HAP-1 (cell line): ENCODE measurements around the gene CLEC4D.
"Not testable (repeated sequence)": the region's sequence is repeated elsewhere in the genome, so short reads cannot be mapped to it uniquely, and the experiment has no call there.

Experiments
- DNase-seq, 2 experiments: peaks; one replicate each; pipeline ENCODE4 v3.0.0-alpha.2; 2016 to 2020; ENCODE audit warnings: low spot score in 2 of 2
- H3K27me3 ChIP-seq: fragments of 250-450 bp; sonication (Bioruptor Pico); 2 replicates; pipeline ENCODE4 v1.5.1; 2020; ENCODE audit warnings: low read depth, mild to moderate bottlenecking, moderate library complexity
- H3K36me3 ChIP-seq: fragments of 250-450 bp; sonication (Bioruptor Pico); replicated peaks from 2 replicates; pipeline ENCODE4 v1.5.1; 2020; ENCODE audit warnings: mild to moderate bottlenecking
- H3K4me1 ChIP-seq: fragments of 250-450 bp; sonication (Bioruptor Pico); 2 replicates; pipeline ENCODE4 v1.5.1; 2020; ENCODE audit warnings: mild to moderate bottlenecking
- H3K4me3 ChIP-seq: fragments of 250-450 bp; sonication (Bioruptor Pico); 2 replicates; pipeline ENCODE4 v1.5.1; 2020; ENCODE audit warnings: mild to moderate bottlenecking, moderate library complexity
- H3K9me3 ChIP-seq: fragments of 250-450 bp; sonication (Bioruptor Pico); 2 replicates; pipeline ENCODE4 v1.5.1; 2020; ENCODE audit warnings: mild to moderate bottlenecking, moderate library complexity
- in situ Hi-C: fragments of 300-500 bp; cut with MboI; formaldehyde crosslinking; loops from 3 replicates; pipeline ENCODE4 v1.14.3; 2020; ENCODE audit warnings: low sequenced_read_pairs, inconsistent platforms, mixed read lengths

CLEC4D gene

DNA sequence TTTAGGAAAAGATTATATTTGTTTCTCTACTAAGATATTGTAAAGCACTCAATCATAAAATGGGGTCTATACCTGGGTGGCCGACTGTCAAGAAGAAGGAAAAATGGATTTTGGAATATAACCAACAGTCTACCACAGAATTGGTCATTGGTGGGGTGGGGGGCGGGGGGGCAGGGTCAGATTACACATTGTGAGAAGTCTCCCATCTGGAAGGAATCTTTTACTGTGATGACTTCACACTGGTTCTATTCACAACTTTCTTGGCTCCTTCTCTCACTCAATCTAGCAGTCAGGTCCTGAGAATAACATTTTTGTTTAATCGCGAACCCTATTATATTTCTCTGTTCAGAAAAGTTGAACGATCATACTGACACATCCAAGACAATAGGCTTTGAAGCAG lies 36.1 kb downstream of the CLEC4D start:
- Histone ChIP-seq H3K9me3 (no peaks in the 10 kb centered on the region), H3K4me1 (no peaks in the 10 kb centered on the region), H3K4me3 (no peak overlapping the region), H3K27me3 (no peaks in the 10 kb centered on the region), H3K36me3 (no peaks in the 10 kb centered on the region)
- in situ Hi-C loops: no loop called here
- DNase-seq: no peak

DNA sequence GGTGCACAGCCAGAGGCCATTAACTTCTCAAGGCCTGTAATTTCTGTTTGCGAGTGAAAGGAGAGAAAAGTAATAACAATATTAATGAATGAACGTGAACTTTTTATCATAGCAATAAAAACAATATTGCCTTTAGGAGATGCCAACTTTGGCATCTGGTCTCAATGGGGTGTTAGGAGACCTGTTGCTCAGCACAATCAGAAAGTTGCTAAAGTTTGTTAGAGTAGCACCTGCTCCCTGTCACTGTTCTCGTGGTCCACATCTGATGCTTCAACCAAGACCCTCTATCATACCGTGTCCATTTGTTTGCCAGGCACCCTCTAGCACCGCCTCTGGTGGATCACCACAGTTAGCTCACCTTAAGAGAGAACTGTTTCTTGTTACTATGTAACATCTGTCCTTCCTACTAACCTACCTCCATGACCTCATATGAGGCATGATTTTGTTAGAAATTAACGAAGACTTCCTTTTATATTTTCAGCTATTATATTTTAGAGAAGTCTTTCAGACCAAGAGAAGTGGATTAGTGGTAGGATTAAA lies 39.9 kb downstream of the CLEC4D start:
- H3K36me3 ChIP-seq: no peaks in the 10 kb centered on the region
- no peaks in the 10 kb centered on the region for H3K27me3 ChIP-seq
- in situ Hi-C loops: no loop called here
- H3K4me3 ChIP-seq: no peak overlapping the region
- H3K4me1 ChIP-seq: no peaks in the 10 kb centered on the region
- H3K9me3 ChIP-seq: no peaks in the 10 kb centered on the region
- no peak for DNase-seq

DNA sequence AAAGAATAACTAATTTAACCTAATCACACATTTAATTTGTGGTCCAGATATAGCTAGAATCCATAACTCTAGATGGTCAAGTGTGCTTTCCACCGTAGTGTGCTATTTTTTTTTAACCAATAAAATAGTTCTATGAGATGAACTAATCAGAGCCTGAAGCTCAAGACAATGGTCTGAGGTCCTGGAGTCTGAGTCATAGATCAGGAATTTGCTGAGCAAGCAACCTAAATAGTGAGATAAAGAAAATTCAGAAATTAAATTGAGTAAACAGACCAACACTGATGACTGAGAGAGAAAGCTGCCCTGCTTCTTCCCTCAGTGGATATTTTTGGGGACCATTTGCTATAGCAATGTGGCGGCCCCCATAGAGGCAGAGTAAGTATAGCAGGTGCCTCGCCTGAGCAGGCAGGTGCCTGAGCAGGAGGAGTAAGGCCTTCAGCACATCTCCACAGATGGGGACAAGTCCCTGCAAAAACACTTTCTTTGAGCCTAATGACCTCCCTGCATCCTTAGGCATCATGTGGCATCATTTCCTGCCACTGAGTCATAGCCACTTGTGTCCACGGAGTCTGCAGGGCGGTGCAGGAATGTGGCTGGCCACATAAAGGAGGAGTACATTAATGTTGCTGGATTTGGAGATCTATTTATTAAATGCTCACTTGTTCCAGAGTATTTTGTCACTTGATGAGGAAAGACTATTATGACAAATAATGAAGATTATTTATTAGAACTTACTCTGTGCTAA lies 41.3 kb downstream of the CLEC4D start:
- no peak overlapping the region for H3K4me3 ChIP-seq
- no peaks in the 10 kb centered on the region for H3K36me3 ChIP-seq
- in situ Hi-C loops: no loop called here
- H3K9me3 ChIP-seq: no peaks in the 10 kb centered on the region
- DNase-seq: no peak
- H3K27me3 ChIP-seq: no peaks in the 10 kb centered on the region
- no peaks in the 10 kb centered on the region for H3K4me1 ChIP-seq

DNA sequence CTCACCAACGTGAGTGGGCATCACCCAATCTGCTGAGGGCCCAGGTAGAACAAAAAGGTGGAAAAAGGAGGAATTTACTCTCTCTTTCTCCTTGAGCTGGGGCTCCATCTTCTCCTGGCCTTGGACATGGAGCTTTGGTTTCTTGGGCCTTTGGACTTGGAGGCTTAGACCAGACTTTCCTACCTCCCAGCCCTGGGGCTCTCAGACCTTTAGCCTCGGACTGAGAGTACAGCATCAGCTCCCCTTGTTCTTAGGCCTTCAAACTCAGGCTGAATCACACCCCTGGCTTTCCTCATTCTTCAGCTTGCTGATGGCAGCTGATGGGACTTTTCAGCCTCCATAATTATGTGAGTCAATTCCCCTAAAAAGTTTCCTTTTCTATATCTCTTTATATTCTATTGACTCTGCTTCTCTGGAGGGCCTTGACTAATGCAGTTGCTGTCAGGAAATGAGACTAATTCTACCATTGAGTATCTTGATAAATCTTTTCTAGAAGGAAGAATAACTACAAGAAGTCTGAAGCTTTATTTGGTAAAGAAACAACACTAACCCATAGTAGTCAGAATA lies 43.3 kb downstream of the CLEC4D start:
- in situ Hi-C loops: no loop called here
- no peak for DNase-seq
- H3K36me3 ChIP-seq: no peaks in the 10 kb centered on the region
- no peaks in the 10 kb centered on the region for H3K4me1 ChIP-seq
- H3K9me3 ChIP-seq: no peaks in the 10 kb centered on the region
- no peaks in the 10 kb centered on the region for H3K27me3 ChIP-seq
- H3K4me3 ChIP-seq: no peak overlapping the region

DNA sequence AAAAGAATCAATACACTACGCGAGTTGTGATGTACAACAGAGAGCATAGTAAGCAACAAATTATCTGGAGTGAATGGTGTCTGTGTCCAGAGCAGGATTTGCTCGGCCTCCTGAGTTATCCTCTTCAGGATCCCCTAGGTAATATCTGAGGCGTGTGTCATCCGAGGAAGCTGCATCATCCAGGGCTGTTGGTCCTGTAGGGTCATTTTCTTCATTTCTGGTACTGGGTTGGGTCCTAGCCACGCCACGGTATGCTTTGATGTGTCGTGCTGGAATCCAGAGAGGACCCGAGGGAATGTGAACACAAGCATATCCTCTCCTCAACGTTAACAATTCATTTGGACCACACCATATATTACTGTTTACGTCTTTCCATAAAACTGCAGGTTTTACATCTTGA lies 46.4 kb downstream of the CLEC4D start:
- in situ Hi-C loops: no loop called here
- no peak for DNase-seq
- Histone ChIP-seq H3K36me3 (no peaks in the 10 kb centered on the region), H3K4me1 (peaks cover 9% of the 10 kb centered on the region), H3K9me3 (no peaks in the 10 kb centered on the region), H3K27me3 (no peaks in the 10 kb centered on the region), H3K4me3 (no peak overlapping the region)

DNA sequence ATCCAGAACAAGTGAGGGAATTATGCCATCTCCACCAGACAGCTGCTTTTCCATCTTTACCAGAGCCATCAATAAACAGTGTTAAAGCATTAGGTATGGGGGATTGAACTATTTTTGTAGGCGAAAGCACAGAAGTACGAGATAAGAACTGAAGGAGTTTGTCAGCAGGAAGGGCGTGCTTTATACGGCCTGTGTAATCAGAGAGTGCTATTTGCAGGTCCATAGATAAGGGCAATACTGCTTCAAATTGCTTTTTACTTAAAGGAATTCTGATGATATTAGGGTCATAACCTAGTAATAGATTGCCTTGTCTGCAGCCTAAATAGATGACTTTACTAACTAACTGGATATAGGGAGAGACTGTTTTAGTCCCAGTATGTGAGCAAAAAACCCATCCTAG lies 47.7 kb downstream of the CLEC4D start:
- Histone ChIP-seq H3K36me3 (no peaks in the 10 kb centered on the region), H3K4me3 (no peak overlapping the region), H3K9me3 (no peaks in the 10 kb centered on the region), H3K4me1 (peaks cover 9% of the 10 kb centered on the region), H3K27me3 (no peaks in the 10 kb centered on the region)
- in situ Hi-C loops: no loop called here
- no peak for DNase-seq

DNA sequence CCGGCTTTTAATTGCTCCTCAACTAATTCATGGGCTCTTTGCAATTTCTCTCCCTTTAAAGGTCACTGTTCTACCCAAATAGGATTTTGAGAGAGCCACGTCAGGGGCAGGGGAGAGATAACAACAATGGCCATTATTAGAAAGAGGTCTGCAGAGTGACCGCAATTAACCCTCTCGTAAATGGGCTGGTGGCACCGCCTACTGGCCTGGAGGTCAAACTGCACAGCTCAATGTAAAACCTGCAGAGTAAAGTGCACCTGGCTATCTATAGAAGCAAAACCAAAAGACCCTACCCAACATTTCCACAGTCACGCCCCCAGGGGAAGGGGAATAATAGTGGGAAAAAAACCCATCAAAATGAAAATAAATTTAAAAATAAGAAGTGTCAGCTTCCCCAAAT lies 49.0 kb downstream of the CLEC4D start:
- DNase-seq: no peak
- peaks cover 9% of the 10 kb centered on the region for H3K4me1 ChIP-seq
- no peaks in the 10 kb centered on the region for H3K9me3 ChIP-seq
- no peaks in the 10 kb centered on the region for H3K27me3 ChIP-seq
- H3K36me3 ChIP-seq: no peaks in the 10 kb centered on the region
- in situ Hi-C loops: no loop called here
- H3K4me3 ChIP-seq: no peak overlapping the region

DNA sequence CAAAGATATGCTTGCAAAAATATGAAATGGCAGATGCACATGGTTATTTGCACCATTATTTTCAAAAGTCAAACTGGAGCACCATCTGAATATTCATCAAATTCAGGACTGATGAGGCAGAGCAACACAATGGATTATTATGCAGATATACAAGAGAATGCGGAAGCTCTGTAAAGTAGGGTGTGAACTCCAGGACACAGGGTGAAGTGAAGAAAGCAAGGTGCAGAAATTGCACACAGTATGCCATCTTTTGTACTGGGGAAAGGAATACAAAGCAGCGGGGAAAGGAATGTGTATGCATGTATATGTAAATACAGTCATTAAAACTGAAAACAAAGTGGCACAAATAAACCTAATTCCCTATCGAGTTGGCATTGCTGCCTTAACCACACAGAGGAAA lies 50.1 kb downstream of the CLEC4D start:
- no peaks in the 10 kb centered on the region for H3K36me3 ChIP-seq
- H3K4me3 ChIP-seq: no peak overlapping the region
- peak; percentile 43 to 63 for DNase-seq

DNA sequence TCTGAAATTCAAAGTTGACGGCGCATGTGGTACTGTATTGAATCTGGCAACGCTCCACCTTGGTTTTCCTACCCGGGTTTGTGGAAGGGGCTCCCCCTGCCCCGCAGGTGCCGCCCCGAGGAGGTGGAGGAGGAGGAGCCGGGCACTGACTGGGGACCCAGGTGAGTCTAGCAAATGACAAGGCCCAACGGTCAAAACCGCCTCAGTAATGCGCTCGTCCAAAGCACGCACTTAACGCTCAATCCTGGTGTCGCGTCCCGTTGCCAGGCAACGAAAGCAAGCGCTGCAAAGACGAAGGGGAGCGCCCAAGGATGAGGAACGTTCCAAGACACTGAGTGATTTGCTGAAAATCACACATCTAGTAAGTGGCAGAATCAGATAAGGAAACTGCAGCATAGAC lies 51.4 kb downstream of the CLEC4D start:
- H3K27me3 ChIP-seq: no peaks in the 10 kb centered on the region
- no peak for DNase-seq
- no peak overlapping the region for H3K4me3 ChIP-seq
- in situ Hi-C loops: no loop called here
- no peaks in the 10 kb centered on the region for H3K9me3 ChIP-seq
- no peaks in the 10 kb centered on the region for H3K36me3 ChIP-seq
- H3K4me1 ChIP-seq: peaks cover 9% of the 10 kb centered on the region

More for the DNA sequence above, 50.1 kb downstream of the CLEC4D start:
- in situ Hi-C loops: no loop called here
- no peaks in the 10 kb centered on the region for H3K9me3 ChIP-seq
- no peaks in the 10 kb centered on the region for H3K27me3 ChIP-seq
- H3K4me1 ChIP-seq: peaks cover 9% of the 10 kb centered on the region

DNA sequence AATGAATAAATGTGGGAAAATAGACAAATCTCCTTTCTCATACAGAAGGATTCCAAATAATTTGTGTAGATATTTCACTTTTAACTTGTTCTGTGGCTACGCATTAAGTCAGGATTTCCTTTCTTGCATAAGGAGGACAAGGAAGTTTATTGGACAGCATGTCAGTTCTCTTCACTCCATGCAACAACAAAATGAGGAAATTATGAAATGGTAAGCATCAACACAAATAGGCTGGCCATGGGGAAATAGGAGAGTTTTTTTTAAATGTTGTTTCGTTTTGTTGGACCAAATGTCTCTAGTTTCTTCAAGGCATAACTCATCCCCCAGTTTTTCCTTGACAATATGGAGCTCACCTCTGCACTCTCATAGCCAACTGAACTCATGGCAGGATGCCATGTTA lies 52.7 kb downstream of the CLEC4D start:
- DNase-seq, H3K9me3 ChIP-seq, H3K4me1 ChIP-seq, H3K27me3 ChIP-seq, H3K36me3 ChIP-seq, in situ Hi-C loops, H3K4me3 ChIP-seq: not testable (repeated sequence)

DNA sequence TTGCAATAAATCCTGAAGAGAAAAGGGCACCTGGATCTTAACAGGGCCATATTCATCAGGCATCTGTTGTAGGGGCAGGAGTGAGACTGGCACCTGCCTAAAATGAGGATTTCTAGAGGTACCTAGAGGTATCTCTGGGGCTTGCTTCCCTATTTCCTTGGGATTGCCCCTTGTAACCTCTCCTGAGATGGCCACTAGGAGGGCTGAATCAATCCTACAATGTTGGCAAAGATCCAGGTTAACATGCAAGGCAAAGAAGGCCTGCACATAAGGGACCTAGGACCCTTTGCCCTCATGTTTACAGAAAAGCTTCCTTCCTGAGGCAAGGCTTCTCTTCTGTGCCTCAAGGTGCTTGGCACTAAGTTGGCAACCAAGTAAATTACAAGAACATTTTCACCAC lies 53.2 kb downstream of the CLEC4D start:
- Histone ChIP-seq H3K36me3 (no peaks in the 10 kb centered on the region), H3K27me3 (no peaks in the 10 kb centered on the region), H3K9me3 (no peaks in the 10 kb centered on the region), H3K4me1 (peaks cover 9% of the 10 kb centered on the region), H3K4me3 (no peak overlapping the region)
- no peak for DNase-seq
- in situ Hi-C loops: no loop called here
